ENCODE data around the gene PRL.

The PRL gene

DNA sequence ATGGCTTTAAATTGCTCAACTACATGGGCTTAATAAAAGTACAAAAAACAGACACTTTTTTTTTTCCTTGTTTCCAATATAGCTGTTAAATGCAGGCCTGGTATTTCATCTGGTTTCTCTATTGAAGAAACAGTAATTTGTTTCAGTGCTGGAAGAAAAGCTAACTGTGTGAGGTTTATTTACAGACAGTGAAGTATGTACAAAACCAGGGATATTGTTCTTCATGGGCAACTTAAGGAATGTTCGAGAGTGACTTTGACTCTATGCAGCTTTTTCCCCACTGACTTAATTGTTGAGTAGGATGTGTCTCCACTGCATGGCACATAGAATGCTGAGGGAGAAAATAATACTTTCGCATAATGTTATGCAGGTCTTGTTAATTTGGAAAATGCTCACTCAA is 31.0 kb upstream of the PRL start:
- Histone ChIP-seq H3K36me3 (ENCODE audit: insufficient read depth, low read length) (no peaks in the 10 kb centered on the region), H3K4me2 (ENCODE audit: insufficient read depth, low read length) (no peak overlapping the region), H3K4me3 (ENCODE audit: low read depth in 1 of 2, low read length in 2 of 2) (no peak overlapping the region), H3K79me2 (ENCODE audit: insufficient read depth, low read length) (no peaks in the 10 kb centered on the region), H3K27me3 (ENCODE audit: insufficient read depth, low read length, poor library complexity) (no peaks in the 10 kb centered on the region), H3K9me3 (ENCODE audit: insufficient read depth, low read length, severe bottlenecking) (no peaks in the 10 kb centered on the region), H3K27ac (ENCODE audit: low read length) (no peak overlapping the region), H4K20me1 (ENCODE audit: insufficient read depth, low read length) (no peaks in the 10 kb centered on the region), H3K9ac (ENCODE audit: low read depth, low read length) (no peak overlapping the region), H2AFZ (ENCODE audit: low read depth, low read length) (no peak overlapping the region), H3K4me1 (ENCODE audit: insufficient read depth, low read length) (no peaks in the 10 kb centered on the region)
- no peak for ATAC-seq (ENCODE audit: insufficient read depth, low read depth)
- TF ChIP-seq, protein P1, sequence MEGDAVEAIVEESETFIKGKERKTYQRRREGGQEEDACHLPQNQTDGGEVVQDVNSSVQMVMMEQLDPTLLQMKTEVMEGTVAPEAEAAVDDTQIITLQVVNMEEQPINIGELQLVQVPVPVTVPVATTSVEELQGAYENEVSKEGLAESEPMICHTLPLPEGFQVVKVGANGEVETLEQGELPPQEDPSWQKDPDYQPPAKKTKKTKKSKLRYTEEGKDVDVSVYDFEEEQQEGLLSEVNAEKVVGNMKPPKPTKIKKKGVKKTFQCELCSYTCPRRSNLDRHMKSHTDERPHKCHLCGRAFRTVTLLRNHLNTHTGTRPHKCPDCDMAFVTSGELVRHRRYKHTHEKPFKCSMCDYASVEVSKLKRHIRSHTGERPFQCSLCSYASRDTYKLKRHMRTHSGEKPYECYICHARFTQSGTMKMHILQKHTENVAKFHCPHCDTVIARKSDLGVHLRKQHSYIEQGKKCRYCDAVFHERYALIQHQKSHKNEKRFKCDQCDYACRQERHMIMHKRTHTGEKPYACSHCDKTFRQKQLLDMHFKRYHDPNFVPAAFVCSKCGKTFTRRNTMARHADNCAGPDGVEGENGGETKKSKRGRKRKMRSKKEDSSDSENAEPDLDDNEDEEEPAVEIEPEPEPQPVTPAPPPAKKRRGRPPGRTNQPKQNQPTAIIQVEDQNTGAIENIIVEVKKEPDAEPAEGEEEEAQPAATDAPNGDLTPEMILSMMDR (IDR thresholded peaks at IDR 0.05; ENCODE audit: borderline replicate concordance, extremely low read depth, low read length, poor library complexity, severe bottlenecking) = no peak
- TF ChIP-seq EZH2 (IDR thresholded peaks at IDR 0.05; ENCODE audit: borderline replicate concordance, low read depth, low read length, severe bottlenecking) = no peak
- no peak for DNase-seq

GRCh38 chr6:22326500-22326899 is 29.7 kb upstream of the PRL start:
- Histone ChIP-seq H3K27ac (ENCODE audit: low read length) (no peak overlapping the region), H3K27me3 (ENCODE audit: insufficient read depth, low read length, poor library complexity) (no peaks in the 10 kb centered on the region), H3K9me3 (ENCODE audit: insufficient read depth, low read length, severe bottlenecking) (no peaks in the 10 kb centered on the region), H3K9ac (ENCODE audit: low read depth, low read length) (no peak overlapping the region), H4K20me1 (ENCODE audit: insufficient read depth, low read length) (no peaks in the 10 kb centered on the region), H3K4me2 (ENCODE audit: insufficient read depth, low read length) (no peak overlapping the region), H3K79me2 (ENCODE audit: insufficient read depth, low read length) (no peaks in the 10 kb centered on the region), H3K4me3 (ENCODE audit: low read depth in 1 of 2, low read length in 2 of 2) (no peak overlapping the region), H3K36me3 (ENCODE audit: insufficient read depth, low read length) (no peaks in the 10 kb centered on the region), H3K4me1 (ENCODE audit: insufficient read depth, low read length) (no peaks in the 10 kb centered on the region), H2AFZ (ENCODE audit: low read depth, low read length) (no peak overlapping the region)
- ATAC-seq (ENCODE audit: insufficient read depth, low read depth) (no peak), DNase-seq (no peak)
- TF ChIP-seq, protein P1 (IDR thresholded peaks at IDR 0.05; ENCODE audit: borderline replicate concordance, extremely low read depth, low read length, poor library complexity, severe bottlenecking) = no peak
- no peak for TF ChIP-seq EZH2 (IDR thresholded peaks at IDR 0.05; ENCODE audit: borderline replicate concordance, low read depth, low read length, severe bottlenecking)

DNA sequence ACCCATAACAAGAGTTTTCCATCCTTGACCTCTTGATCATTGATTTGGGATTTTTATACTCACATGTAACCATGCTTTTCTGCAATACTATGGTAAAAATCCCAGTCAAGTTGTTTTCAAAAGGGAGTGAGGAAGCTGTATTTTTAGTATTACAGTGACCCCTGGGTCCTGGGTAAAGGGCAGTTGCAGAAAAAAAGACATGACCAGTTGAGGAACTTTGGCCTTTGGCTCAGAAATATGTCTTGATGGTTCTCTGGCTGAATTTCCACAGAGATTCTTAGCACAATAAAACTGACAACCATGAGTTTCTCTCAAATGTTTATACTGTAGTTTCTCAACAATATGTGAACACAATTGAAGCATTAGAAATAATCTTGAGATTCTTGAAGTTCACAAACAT is 28.6 kb upstream of the PRL start:
- Histone ChIP-seq H4K20me1 (ENCODE audit: insufficient read depth, low read length) (no peaks in the 10 kb centered on the region), H3K79me2 (ENCODE audit: insufficient read depth, low read length) (no peaks in the 10 kb centered on the region), H2AFZ (ENCODE audit: low read depth, low read length) (no peak overlapping the region), H3K4me1 (ENCODE audit: insufficient read depth, low read length) (no peaks in the 10 kb centered on the region), H3K4me2 (ENCODE audit: insufficient read depth, low read length) (no peak overlapping the region), H3K27ac (ENCODE audit: low read length) (no peak overlapping the region), H3K9ac (ENCODE audit: low read depth, low read length) (no peak overlapping the region), H3K4me3 (ENCODE audit: low read depth in 1 of 2, low read length in 2 of 2) (no peak overlapping the region), H3K27me3 (ENCODE audit: insufficient read depth, low read length, poor library complexity) (no peaks in the 10 kb centered on the region), H3K9me3 (ENCODE audit: insufficient read depth, low read length, severe bottlenecking) (no peaks in the 10 kb centered on the region), H3K36me3 (ENCODE audit: insufficient read depth, low read length) (no peaks in the 10 kb centered on the region)
- TF ChIP-seq, protein P1 (IDR thresholded peaks at IDR 0.05; ENCODE audit: borderline replicate concordance, extremely low read depth, low read length, poor library complexity, severe bottlenecking) = no peak
- no peak for TF ChIP-seq EZH2 (IDR thresholded peaks at IDR 0.05; ENCODE audit: borderline replicate concordance, low read depth, low read length, severe bottlenecking)
- DNase-seq = no peak
- ATAC-seq (ENCODE audit: insufficient read depth, low read depth) = no peak

DNA sequence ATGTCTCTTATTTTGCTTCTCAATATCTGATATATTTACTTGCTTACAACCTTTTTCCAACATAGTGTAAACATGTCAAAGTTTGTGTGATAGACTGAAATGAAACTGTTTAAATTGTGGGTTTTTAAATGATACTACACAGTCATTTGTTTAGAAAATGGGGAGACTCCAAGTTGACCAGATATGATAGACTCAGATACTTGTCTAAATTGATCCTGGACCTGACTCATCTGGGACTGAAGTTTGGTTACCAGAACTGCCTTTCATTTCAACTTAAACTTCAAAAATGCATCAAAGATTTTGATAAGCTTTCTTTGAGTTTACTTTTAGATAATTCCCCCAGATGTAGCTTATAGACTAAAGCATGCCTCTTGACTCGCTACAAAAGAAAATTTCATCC is 27.0 kb upstream of the PRL start:
- Histone ChIP-seq H4K20me1 (ENCODE audit: insufficient read depth, low read length) (no peaks in the 10 kb centered on the region), H3K27ac (ENCODE audit: low read length) (no peak overlapping the region), H3K27me3 (ENCODE audit: insufficient read depth, low read length, poor library complexity) (no peaks in the 10 kb centered on the region), H3K4me2 (ENCODE audit: insufficient read depth, low read length) (no peak overlapping the region), H3K79me2 (ENCODE audit: insufficient read depth, low read length) (no peaks in the 10 kb centered on the region), H3K36me3 (ENCODE audit: insufficient read depth, low read length) (no peaks in the 10 kb centered on the region), H3K9me3 (ENCODE audit: insufficient read depth, low read length, severe bottlenecking) (no peaks in the 10 kb centered on the region), H2AFZ (ENCODE audit: low read depth, low read length) (no peak overlapping the region), H3K4me1 (ENCODE audit: insufficient read depth, low read length) (no peaks in the 10 kb centered on the region), H3K4me3 (ENCODE audit: low read depth in 1 of 2, low read length in 2 of 2) (no peak overlapping the region), H3K9ac (ENCODE audit: low read depth, low read length) (no peak overlapping the region)
- TF ChIP-seq EZH2 (IDR thresholded peaks at IDR 0.05; ENCODE audit: borderline replicate concordance, low read depth, low read length, severe bottlenecking) = no peak
- TF ChIP-seq, protein P1 (IDR thresholded peaks at IDR 0.05; ENCODE audit: borderline replicate concordance, extremely low read depth, low read length, poor library complexity, severe bottlenecking) = no peak
- DNase-seq (no peak), ATAC-seq (ENCODE audit: insufficient read depth, low read depth) (no peak)

Measured in DND-41 (cell line).